GM23338 (cell line): ENCODE data around the gene OXT. TPM values are rescaled to one million over a fixed set of nuclear protein-coding genes. Genes with fewer than 3 reads are reported as not detected.

ENCODE experiments used
- ATAC-seq: fragments of 200-7000 bp; cut with Tn5 transposase; 3 replicates; pipeline ENCODE4 v1.9.1; 2020
- DNase-seq: peaks from one replicate; pipeline ENCODE4 v3.0.0-alpha.2; 2015; ENCODE audit warnings: low spot score
- H2AFZ ChIP-seq: fragments of 200-600 bp; sonication (generic); 2 replicates; pipeline ENCODE4 v1.8.0; 2016; ENCODE audit warnings: antibody characterized with exemption, mild to moderate bottlenecking, moderate library complexity
- H3F3A ChIP-seq: fragments of 200-600 bp; sonication (generic); replicated peaks from 2 replicates; pipeline ENCODE4 v1.8.0; 2017; ENCODE audit warnings: antibody characterized with exemption, mixed run types, low read depth
- H3K27ac ChIP-seq: fragments of 200-600 bp; sonication (generic); 2 replicates; pipeline ENCODE4 v1.6.1; 2016; ENCODE audit warnings: low read depth
- H3K27me3 ChIP-seq: fragments of 200-600 bp; sonication (generic); 2 replicates; pipeline ENCODE4 v1.8.0; 2016; ENCODE audit warnings: mild to moderate bottlenecking, mixed run types, moderate library complexity; ENCODE audit not compliant: insufficient read depth
- H3K36me3 ChIP-seq: fragments of 200-600 bp; sonication (generic); 2 replicates; pipeline ENCODE4 v1.8.0; 2016; ENCODE audit warnings: mild to moderate bottlenecking; ENCODE audit not compliant: insufficient read depth
- H3K4me1 ChIP-seq: fragments of 200-600 bp; sonication (generic); 2 replicates; pipeline ENCODE4 v1.8.0; 2016; ENCODE audit warnings: mild to moderate bottlenecking, moderate library complexity; ENCODE audit not compliant: insufficient read depth
- H3K4me2 ChIP-seq: fragments of 200-600 bp; sonication (generic); 2 replicates; pipeline ENCODE4 v1.7.1; 2017; ENCODE audit warnings: mixed run types
- H3K4me3 ChIP-seq: fragments of 200-600 bp; sonication (generic); 2 replicates; pipeline ENCODE4 v1.6.1; 2016; ENCODE audit warnings: mixed run types
- H3K79me2 ChIP-seq: fragments of 200-600 bp; sonication (generic); replicated peaks from 2 replicates; pipeline ENCODE4 v1.8.0; 2017; ENCODE audit warnings: mild to moderate bottlenecking; ENCODE audit not compliant: insufficient read depth
- H3K9me2 ChIP-seq: fragments of 200-600 bp; sonication (generic); 2 replicates; pipeline ENCODE4 v1.8.0; 2017; ENCODE audit not compliant: insufficient read depth
- H4K20me1 ChIP-seq: fragments of 200-600 bp; sonication (generic); replicated peaks from 2 replicates; pipeline ENCODE4 v1.8.0; 2017; ENCODE audit warnings: mild to moderate bottlenecking; ENCODE audit not compliant: insufficient read depth
- H3K27ac Mint-ChIP-seq: 2 replicates; pipeline ENCODE4 v1.8.0; 2020; ENCODE audit warnings: inconsistent platforms, mild to moderate bottlenecking, moderate library complexity, mixed read lengths
- H3K27me3 Mint-ChIP-seq: 3 replicates; pipeline ENCODE4 v1.8.0; 2022; ENCODE audit warnings: low read depth, mild to moderate bottlenecking, moderate library complexity, mixed read lengths, inconsistent platforms; ENCODE audit not compliant: insufficient read depth, poor library complexity
- H3K36me3 Mint-ChIP-seq: 3 replicates; pipeline ENCODE4 v1.8.0; 2021; ENCODE audit warnings: low read depth, mild to moderate bottlenecking, inconsistent platforms, moderate library complexity, mixed read lengths
- H3K4me1 Mint-ChIP-seq: 3 replicates; pipeline ENCODE4 v1.8.0; 2020; ENCODE audit warnings: mild to moderate bottlenecking, inconsistent platforms, mixed read lengths
- H3K4me3 Mint-ChIP-seq: 3 replicates; pipeline ENCODE4 v1.8.0; 2021; ENCODE audit warnings: moderate library complexity, mild to moderate bottlenecking, inconsistent platforms, mixed read lengths
- H3K9me3 Mint-ChIP-seq: 3 replicates; pipeline ENCODE4 v1.8.0; 2020; ENCODE audit warnings: moderate library complexity, mild to moderate bottlenecking, inconsistent platforms, mixed read lengths
- CREB1 ChIP-seq: fragments of 250-450 bp; sonication (Bioruptor Pico); IDR thresholded peaks from 2 replicates; pipeline ENCODE4 v1.5.0; 2020; ENCODE audit warnings: low read depth, mild to moderate bottlenecking, moderate library complexity
- EZH2 ChIP-seq: fragments of 200-600 bp; sonication (generic); IDR thresholded peaks from one replicate; pipeline ENCODE4 v1.8.0; 2017; ENCODE audit warnings: antibody characterized with exemption, mild to moderate bottlenecking, low read depth; ENCODE audit not compliant: unreplicated experiment
- JUNB ChIP-seq: IDR thresholded peaks from one replicate; pipeline ENCODE4 v1.6.1; 2016; ENCODE audit warnings: antibody characterized with exemption; ENCODE audit not compliant: unreplicated experiment
- NANOG ChIP-seq: IDR thresholded peaks from 2 replicates; pipeline ENCODE4 v1.6.1; 2016; ENCODE audit warnings: antibody characterized with exemption, borderline replicate concordance
- POLR2AphosphoS5 ChIP-seq: IDR thresholded peaks from 2 replicates; pipeline ENCODE4 v1.6.1; 2016; ENCODE audit warnings: antibody characterized with exemption, low read depth
- STAT1 ChIP-seq: IDR thresholded peaks from one replicate; pipeline ENCODE4 v1.6.1; 2016; ENCODE audit warnings: antibody characterized with exemption; ENCODE audit not compliant: unreplicated experiment
- polyA plus RNA-seq: library from polyadenylated mRNA; unstranded; fragments of >200 nt; fragmentation: Nextera tagmentation; extraction: Ambion mirVana; gene quantifications from 2 replicates; pipeline ENCODE4 v1.2.1, GENCODE V29; 2016
- total RNA-seq: library from RNA; depleted of rRNA; stranded (reverse); fragments of >200 nt; shearing (Covaris generic); gene quantifications from 2 replicates; pipeline ENCODE4 v1.2.3, GENCODE V29; 2014
- TF ChIP-seq, protein P1 (sequence below): fragments of 250-450 bp; sonication (Bioruptor Pico); IDR thresholded peaks from 2 replicates; pipeline ENCODE4 v1.5.0; 2020; ENCODE audit warnings: mild to moderate bottlenecking, moderate library complexity
- TF ChIP-seq, protein P2 (sequence below), 2 experiments: fragments of 200-600 bp in 1 of 2; sonication (generic) in 1 of 2; conservative IDR thresholded peaks; 2 replicates each; pipeline versions ENCODE4 v1.5.1 to v1.6.1; 2016 to 2017; ENCODE audit warnings: antibody characterized with exemption in 2 of 2, low read depth in 2 of 2, mild to moderate bottlenecking in 2 of 2, moderate library complexity in 1 of 2

OXT gene
- total and polyA plus RNA-seq, 2 experiments from 2014 or later: 1.5 TPM; not detected in 1

DNA sequence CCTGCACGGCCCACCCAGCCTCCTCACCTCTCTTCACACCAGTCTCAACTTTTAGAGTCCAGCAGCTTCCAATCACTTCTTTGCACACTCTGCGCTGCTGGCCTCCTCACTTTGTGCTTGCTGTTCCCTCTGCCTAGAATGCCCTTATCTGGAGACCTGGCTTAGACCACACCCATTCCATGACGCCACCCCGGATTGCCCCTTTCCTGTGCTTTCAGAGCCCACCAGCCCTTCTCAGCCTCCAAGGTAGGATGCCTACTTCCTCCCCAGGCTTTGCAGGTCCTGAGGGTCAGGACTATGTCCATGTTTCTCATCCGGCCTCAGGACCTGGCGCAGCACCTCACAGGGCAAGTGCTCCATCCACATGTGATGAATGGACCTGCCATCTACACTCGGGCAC lies 40.1 kb downstream of the OXT start (continued):
- TF ChIP-seq, protein P1, sequence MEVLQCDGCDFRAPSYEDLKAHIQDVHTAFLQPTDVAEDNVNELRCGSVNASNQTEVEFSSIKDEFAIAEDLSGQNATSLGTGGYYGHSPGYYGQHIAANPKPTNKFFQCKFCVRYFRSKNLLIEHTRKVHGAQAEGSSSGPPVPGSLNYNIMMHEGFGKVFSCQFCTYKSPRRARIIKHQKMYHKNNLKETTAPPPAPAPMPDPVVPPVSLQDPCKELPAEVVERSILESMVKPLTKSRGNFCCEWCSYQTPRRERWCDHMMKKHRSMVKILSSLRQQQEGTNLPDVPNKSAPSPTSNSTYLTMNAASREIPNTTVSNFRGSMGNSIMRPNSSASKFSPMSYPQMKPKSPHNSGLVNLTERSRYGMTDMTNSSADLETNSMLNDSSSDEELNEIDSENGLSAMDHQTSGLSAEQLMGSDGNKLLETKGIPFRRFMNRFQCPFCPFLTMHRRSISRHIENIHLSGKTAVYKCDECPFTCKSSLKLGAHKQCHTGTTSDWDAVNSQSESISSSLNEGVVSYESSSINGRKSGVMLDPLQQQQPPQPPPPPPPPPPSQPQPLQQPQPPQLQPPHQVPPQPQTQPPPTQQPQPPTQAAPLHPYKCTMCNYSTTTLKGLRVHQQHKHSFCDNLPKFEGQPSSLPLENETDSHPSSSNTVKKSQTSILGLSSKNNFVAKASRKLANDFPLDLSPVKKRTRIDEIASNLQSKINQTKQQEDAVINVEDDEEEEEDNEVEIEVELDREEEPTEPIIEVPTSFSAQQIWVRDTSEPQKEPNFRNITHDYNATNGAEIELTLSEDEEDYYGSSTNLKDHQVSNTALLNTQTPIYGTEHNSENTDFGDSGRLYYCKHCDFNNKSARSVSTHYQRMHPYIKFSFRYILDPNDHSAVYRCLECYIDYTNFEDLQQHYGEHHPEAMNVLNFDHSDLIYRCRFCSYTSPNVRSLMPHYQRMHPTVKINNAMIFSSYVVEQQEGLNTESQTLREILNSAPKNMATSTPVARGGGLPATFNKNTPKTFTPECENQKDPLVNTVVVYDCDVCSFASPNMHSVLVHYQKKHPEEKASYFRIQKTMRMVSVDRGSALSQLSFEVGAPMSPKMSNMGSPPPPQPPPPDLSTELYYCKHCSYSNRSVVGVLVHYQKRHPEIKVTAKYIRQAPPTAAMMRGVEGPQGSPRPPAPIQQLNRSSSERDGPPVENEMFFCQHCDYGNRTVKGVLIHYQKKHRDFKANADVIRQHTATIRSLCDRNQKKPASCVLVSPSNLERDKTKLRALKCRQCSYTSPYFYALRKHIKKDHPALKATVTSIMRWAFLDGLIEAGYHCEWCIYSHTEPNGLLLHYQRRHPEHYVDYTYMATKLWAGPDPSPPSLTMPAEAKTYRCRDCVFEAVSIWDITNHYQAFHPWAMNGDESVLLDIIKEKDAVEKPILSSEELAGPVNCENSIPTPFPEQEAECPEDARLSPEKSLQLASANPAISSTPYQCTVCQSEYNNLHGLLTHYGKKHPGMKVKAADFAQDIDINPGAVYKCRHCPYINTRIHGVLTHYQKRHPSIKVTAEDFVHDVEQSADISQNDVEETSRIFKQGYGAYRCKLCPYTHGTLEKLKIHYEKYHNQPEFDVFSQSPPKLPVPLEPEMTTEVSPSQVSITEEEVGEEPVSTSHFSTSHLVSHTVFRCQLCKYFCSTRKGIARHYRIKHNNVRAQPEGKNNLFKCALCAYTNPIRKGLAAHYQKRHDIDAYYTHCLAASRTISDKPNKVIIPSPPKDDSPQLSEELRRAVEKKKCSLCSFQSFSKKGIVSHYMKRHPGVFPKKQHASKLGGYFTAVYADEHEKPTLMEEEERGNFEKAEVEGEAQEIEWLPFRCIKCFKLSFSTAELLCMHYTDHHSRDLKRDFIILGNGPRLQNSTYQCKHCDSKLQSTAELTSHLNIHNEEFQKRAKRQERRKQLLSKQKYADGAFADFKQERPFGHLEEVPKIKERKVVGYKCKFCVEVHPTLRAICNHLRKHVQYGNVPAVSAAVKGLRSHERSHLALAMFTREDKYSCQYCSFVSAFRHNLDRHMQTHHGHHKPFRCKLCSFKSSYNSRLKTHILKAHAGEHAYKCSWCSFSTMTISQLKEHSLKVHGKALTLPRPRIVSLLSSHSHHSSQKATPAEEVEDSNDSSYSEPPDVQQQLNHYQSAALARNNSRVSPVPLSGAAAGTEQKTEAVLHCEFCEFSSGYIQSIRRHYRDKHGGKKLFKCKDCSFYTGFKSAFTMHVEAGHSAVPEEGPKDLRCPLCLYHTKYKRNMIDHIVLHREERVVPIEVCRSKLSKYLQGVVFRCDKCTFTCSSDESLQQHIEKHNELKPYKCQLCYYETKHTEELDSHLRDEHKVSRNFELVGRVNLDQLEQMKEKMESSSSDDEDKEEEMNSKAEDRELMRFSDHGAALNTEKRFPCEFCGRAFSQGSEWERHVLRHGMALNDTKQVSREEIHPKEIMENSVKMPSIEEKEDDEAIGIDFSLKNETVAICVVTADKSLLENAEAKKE: no peak
- TF ChIP-seq, protein P2, sequence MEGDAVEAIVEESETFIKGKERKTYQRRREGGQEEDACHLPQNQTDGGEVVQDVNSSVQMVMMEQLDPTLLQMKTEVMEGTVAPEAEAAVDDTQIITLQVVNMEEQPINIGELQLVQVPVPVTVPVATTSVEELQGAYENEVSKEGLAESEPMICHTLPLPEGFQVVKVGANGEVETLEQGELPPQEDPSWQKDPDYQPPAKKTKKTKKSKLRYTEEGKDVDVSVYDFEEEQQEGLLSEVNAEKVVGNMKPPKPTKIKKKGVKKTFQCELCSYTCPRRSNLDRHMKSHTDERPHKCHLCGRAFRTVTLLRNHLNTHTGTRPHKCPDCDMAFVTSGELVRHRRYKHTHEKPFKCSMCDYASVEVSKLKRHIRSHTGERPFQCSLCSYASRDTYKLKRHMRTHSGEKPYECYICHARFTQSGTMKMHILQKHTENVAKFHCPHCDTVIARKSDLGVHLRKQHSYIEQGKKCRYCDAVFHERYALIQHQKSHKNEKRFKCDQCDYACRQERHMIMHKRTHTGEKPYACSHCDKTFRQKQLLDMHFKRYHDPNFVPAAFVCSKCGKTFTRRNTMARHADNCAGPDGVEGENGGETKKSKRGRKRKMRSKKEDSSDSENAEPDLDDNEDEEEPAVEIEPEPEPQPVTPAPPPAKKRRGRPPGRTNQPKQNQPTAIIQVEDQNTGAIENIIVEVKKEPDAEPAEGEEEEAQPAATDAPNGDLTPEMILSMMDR (conservative IDR thresholded peaks at IDR 0.05; ENCODE audit: low read depth in 2 of 2): no peak
- no peak for TF ChIP-seq CREB1
- no peak for TF ChIP-seq POLR2AphosphoS5
- no peak for TF ChIP-seq STAT1
- TF ChIP-seq NANOG: no peak
- no peak for TF ChIP-seq EZH2

DNA sequence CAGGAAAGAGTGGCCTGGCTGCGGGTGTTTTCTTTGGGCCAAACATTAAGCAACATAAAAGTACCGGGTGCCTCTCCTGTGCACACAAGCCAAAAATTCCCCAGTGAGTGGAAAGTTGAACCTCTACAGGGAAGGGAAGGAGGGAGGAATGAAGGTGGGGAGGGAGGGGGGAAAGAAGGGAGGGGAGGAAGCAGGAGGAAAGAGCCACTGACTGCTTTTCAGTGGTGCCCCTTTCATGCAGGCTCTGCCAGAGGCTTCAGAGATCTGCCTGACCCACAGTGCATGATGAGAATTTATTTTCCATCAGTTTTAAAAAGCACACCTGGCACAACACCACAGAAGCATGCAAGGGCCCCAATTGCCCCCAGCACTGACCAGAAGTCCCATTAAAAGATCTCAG lies 40.6 kb downstream of the OXT start:
- Histone ChIP-seq H2AFZ (no peak overlapping the region), H3K36me3 (no peaks in the 10 kb centered on the region), H3F3A (0 out of 2 replicates have a peak, but pooled peaks cover 2% of the 10 kb centered on the region), H3K4me3 (no peak overlapping the region), H3K9me2 (no peaks in the 10 kb centered on the region), H3K4me1 (no peaks in the 10 kb centered on the region), H3K79me2 (no peaks in the 10 kb centered on the region), H4K20me1 (no peaks in the 10 kb centered on the region), H3K4me2 (no peak overlapping the region), H3K27me3 (no peaks in the 10 kb centered on the region), H3K27ac (no peak overlapping the region)
- DNase-seq (no peak), ATAC-seq (no peak)
- peaks cover 14% of the 10 kb centered on the region for H3K27me3 Mint-ChIP-seq
- peaks cover 6% of the 10 kb centered on the region for H3K4me1 Mint-ChIP-seq
- H3K4me3 Mint-ChIP-seq: no peak overlapping the region
- H3K9me3 Mint-ChIP-seq: no peaks in the 10 kb centered on the region
- TF ChIP-seq JUNB: no peak
- no peak overlapping the region for H3K27ac Mint-ChIP-seq
- no peaks in the 10 kb centered on the region for H3K36me3 Mint-ChIP-seq
